Astrocyte (in vitro differentiated cells and primary cell): ENCODE measurements around the gene LMCD1.

ENCODE experiments used
- CTCF ChIP-seq: IDR thresholded peaks from 2 replicates; pipeline ENCODE4 v1.5.1; 2011; ENCODE audit warnings: low read depth, mild to moderate bottlenecking, inconsistent platforms, low read length, moderate library complexity; ENCODE audit not compliant: insufficient read depth
- EZH2 ChIP-seq: IDR thresholded peaks from 2 replicates; pipeline ENCODE4 v1.6.1; 2012; ENCODE audit warnings: mild to moderate bottlenecking, low read length, inconsistent platforms; ENCODE audit not compliant: insufficient read depth

DNA sequence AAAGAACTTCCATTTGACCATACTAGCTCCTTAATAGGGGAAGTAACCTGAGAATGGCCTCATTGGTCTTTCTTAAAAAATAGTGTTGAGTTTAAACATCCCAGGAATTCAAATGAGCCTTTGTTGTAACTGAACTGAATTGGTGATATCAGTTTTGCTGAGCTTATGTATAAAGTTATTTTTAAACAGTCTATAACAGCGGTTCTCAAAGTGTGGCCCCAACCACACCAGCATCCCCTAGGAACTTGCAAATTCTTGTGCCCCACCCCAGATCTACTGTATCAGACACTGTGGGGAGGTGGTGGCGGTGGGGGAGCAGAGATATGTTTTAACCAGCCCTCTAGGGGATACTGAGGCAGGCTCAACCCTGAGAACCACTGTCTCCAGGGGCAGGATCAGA, 57.0 kb downstream of the LMCD1 start:
- TF ChIP-seq CTCF (no peak), EZH2 (no peak)
